Measurements from ENCODE around the gene SDK1. TPM values are rescaled to one million over a fixed set of nuclear protein-coding genes. Genes with fewer than 3 reads are reported as not detected.

The SDK1 gene
- total RNA-seq, 1 donor, result 0.36 TPM

DNA sequence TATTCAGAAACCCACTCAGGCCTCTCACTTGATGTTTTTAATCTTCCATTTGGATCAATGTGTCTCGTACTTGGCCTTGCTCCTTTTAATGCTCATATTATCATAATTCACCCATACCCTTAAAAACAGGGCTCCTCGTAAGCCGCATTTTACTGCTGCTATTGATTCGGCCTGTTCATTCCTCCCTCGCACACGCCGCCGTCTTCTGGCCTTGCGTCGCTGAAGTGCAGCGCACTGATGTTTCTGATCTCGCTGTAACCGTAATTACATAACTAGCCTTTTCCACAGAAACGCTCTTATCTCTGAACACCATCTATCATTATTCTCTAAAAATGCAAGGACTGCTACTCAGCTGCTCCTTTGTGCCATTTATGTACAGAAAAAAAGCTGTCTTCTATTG lies 836.5 kb downstream of the SDK1 start:
- H3K4me1 ChIP-seq (ENCODE audit: insufficient read depth, low read length), result no peaks in the 10 kb centered on the region
- no peak overlapping the region for H3K27ac ChIP-seq (ENCODE audit: low read depth, low read length)
- H2AFZ ChIP-seq (ENCODE audit: low read length), result no peak overlapping the region
- TF ChIP-seq CTCF (IDR thresholded peaks at IDR 0.05; ENCODE audit: extremely low read depth, low read depth, low read length), result no peak
- H3K4me2 ChIP-seq (ENCODE audit: insufficient read depth, low read length), result no peak overlapping the region
- DNase-seq (ENCODE audit: insufficient read length, low spot score, missing footprints), result no peak
- no peaks in the 10 kb centered on the region for H3K79me2 ChIP-seq (ENCODE audit: insufficient read depth, low read length)
- H3K36me3 ChIP-seq (ENCODE audit: insufficient read depth, low read length), result no peaks in the 10 kb centered on the region
- no peaks in the 10 kb centered on the region for H3K27me3 ChIP-seq (ENCODE audit: insufficient read depth, low read length)
- no peak overlapping the region for H3K4me3 ChIP-seq (ENCODE audit: insufficient read depth, low read length)
- no peaks in the 10 kb centered on the region for H4K20me1 ChIP-seq (ENCODE audit: insufficient read depth, low read length)
- no peaks in the 10 kb centered on the region for H3K9me3 ChIP-seq (ENCODE audit: low read depth, low read length)

DNA sequence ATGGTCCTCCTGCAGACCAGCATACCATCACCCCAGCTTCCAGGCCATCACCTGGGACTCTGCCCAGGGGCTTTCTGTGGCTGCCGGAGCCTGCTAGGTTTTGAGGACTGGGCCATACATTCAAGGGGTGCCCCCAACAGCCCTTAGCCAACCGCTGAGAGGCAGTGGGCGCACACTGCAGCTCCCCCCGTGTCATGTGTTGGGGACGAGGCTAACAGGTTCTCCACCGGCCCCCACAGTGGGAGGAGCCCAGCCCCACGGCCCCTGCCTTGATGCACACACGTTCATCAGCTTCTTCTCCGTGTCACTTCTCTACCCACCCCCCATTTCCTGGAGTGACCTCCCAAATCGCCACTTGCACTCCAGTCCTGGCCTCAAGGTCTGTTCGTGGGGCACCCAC lies 837.8 kb downstream of the SDK1 start:
- Histone ChIP-seq H3K4me2 (ENCODE audit: insufficient read depth, low read length) (no peak overlapping the region), H3K9me3 (ENCODE audit: low read depth, low read length) (no peaks in the 10 kb centered on the region), H3K27ac (ENCODE audit: low read depth, low read length) (no peak overlapping the region), H4K20me1 (ENCODE audit: insufficient read depth, low read length) (no peaks in the 10 kb centered on the region), H3K27me3 (ENCODE audit: insufficient read depth, low read length) (no peaks in the 10 kb centered on the region), H3K79me2 (ENCODE audit: insufficient read depth, low read length) (no peaks in the 10 kb centered on the region), H3K36me3 (ENCODE audit: insufficient read depth, low read length) (no peaks in the 10 kb centered on the region), H3K4me1 (ENCODE audit: insufficient read depth, low read length) (no peaks in the 10 kb centered on the region), H3K4me3 (ENCODE audit: insufficient read depth, low read length) (no peak overlapping the region), H2AFZ (ENCODE audit: low read length) (no peak overlapping the region)
- no peak for DNase-seq (ENCODE audit: insufficient read length, low spot score, missing footprints)
- TF ChIP-seq CTCF (IDR thresholded peaks at IDR 0.05; ENCODE audit: extremely low read depth, low read depth, low read length), result no peak

- no peak for TF ChIP-seq CTCF (IDR thresholded peaks at IDR 0.05; ENCODE audit: extremely low read depth, low read depth, low read length)
- H3K27me3 ChIP-seq (ENCODE audit: insufficient read depth, low read length), result no peaks in the 10 kb centered on the region
- no peak overlapping the region for H3K4me3 ChIP-seq (ENCODE audit: insufficient read depth, low read length)
- H2AFZ ChIP-seq (ENCODE audit: low read length), result no peak overlapping the region
- H3K4me1 ChIP-seq (ENCODE audit: insufficient read depth, low read length), result no peaks in the 10 kb centered on the region
- H3K79me2 ChIP-seq (ENCODE audit: insufficient read depth, low read length), result no peaks in the 10 kb centered on the region
- no peak overlapping the region for H3K4me2 ChIP-seq (ENCODE audit: insufficient read depth, low read length)
- H3K36me3 ChIP-seq (ENCODE audit: insufficient read depth, low read length), result no peaks in the 10 kb centered on the region
- no peaks in the 10 kb centered on the region for H3K9me3 ChIP-seq (ENCODE audit: low read depth, low read length)
- DNase-seq (ENCODE audit: insufficient read length, low spot score, missing footprints), result no peak
- no peak overlapping the region for H3K27ac ChIP-seq (ENCODE audit: low read depth, low read length)
- H4K20me1 ChIP-seq (ENCODE audit: insufficient read depth, low read length), result no peaks in the 10 kb centered on the region
Observed at GRCh38 chr7:4139656-4140625, 838.9 kb downstream of the SDK1 start.

- Histone ChIP-seq H3K27ac (ENCODE audit: low read depth, low read length) (no peak overlapping the region), H3K27me3 (ENCODE audit: insufficient read depth, low read length) (no peaks in the 10 kb centered on the region), H4K20me1 (ENCODE audit: insufficient read depth, low read length) (no peaks in the 10 kb centered on the region), H3K4me2 (ENCODE audit: insufficient read depth, low read length) (no peak overlapping the region), H3K4me3 (ENCODE audit: insufficient read depth, low read length) (no peak overlapping the region), H3K79me2 (ENCODE audit: insufficient read depth, low read length) (no peaks in the 10 kb centered on the region), H3K4me1 (ENCODE audit: insufficient read depth, low read length) (no peaks in the 10 kb centered on the region), H3K9me3 (ENCODE audit: low read depth, low read length) (no peaks in the 10 kb centered on the region), H2AFZ (ENCODE audit: low read length) (no peak overlapping the region), H3K36me3 (ENCODE audit: insufficient read depth, low read length) (no peaks in the 10 kb centered on the region)
- no peak for DNase-seq (ENCODE audit: insufficient read length, low spot score, missing footprints)
- no peak for TF ChIP-seq CTCF (IDR thresholded peaks at IDR 0.05; ENCODE audit: extremely low read depth, low read depth, low read length)
Observed at GRCh38 chr7:4140933-4141332, 839.9 kb downstream of the SDK1 start.

Data from osteoblast (primary cell).